OCI-LY3 (cell line): ENCODE data around the gene UMODL1.

Experiments
- EZH2phosphoT487 ChIP-seq: fragments of 200-600 bp; shearing (Covaris generic); IDR thresholded peaks from 2 replicates; pipeline ENCODE4 v1.6.1; 2018; ENCODE audit warnings: antibody characterized with exemption, mixed run types, low read depth
- TF ChIP-seq, protein P1 (sequence below): fragments of 200-600, 300-600 bp; sonication (generic); IDR thresholded peaks from 2 replicates; pipeline ENCODE4 v1.5.1; 2014; ENCODE audit warnings: antibody characterized with exemption, low read length, low read depth

DNA sequence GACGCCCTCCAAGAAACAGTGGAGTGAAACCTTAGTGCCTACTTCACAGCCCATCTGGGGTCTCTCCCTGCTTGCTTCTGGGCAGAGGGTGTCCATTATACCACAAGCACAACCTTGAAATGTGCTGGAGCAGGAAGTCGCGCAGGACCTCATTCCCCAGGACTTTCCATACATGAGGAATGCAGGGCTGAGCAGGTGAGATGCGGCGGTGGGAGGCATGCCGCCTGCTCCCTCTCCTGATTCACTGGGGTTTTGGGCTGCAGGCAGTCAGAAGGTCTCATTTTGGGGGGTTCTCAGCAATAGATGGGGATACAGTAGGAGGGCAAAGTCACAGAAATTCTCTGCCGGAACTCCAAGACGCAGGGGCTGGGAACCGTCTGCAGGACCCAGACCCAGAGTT is 15.7 kb upstream of the UMODL1 start:
- TF ChIP-seq EZH2phosphoT487, result no peak
- TF ChIP-seq, protein P1, sequence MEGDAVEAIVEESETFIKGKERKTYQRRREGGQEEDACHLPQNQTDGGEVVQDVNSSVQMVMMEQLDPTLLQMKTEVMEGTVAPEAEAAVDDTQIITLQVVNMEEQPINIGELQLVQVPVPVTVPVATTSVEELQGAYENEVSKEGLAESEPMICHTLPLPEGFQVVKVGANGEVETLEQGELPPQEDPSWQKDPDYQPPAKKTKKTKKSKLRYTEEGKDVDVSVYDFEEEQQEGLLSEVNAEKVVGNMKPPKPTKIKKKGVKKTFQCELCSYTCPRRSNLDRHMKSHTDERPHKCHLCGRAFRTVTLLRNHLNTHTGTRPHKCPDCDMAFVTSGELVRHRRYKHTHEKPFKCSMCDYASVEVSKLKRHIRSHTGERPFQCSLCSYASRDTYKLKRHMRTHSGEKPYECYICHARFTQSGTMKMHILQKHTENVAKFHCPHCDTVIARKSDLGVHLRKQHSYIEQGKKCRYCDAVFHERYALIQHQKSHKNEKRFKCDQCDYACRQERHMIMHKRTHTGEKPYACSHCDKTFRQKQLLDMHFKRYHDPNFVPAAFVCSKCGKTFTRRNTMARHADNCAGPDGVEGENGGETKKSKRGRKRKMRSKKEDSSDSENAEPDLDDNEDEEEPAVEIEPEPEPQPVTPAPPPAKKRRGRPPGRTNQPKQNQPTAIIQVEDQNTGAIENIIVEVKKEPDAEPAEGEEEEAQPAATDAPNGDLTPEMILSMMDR, result no peak
